ENCODE measurements around the gene TH. TPM values are rescaled to one million over a fixed set of nuclear protein-coding genes. Genes with fewer than 3 reads are reported as not detected.
"Not testable (repeated sequence)": the region's sequence is repeated elsewhere in the genome, so short reads cannot be mapped to it uniquely, and the experiment has no call there.

Gene TH
- total and polyA plus RNA-seq, 9 donors, result 0.12 to 4.1 (median 0.97) TPM; not detected in 2

DNA sequence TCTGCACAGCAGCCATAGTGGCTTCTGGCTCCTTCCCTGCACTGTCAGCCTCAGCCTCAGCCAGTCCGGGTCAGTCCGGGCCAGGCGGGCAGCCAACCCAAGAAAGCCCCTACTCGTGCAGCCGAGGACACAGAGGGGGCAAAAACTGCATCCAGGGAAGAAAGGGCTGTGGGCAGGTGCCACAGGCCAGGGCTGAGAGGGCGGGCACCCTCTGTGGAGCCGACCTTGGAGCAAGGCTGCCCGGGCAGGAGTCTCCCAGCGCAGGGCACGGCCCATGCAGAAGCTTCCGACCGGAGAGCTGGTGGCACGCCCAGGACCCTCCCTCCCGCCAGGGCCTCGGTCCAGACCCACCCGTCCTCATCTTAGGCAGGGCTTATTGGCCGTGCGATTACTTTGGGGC lies 10.5 kb upstream of the TH start:
- WGBS, 3 donors, result 65 to 83% (median 71%) methylated on average over 18 of the region's 18 CpGs

GRCh38 chr11:2180789-2181370 lies 9.3 kb upstream of the TH start:
- intact Hi-C loops (cut with DNase I), result no loop called here
- no peak overlapping the region for H3K27ac ChIP-seq
- no peaks in the 10 kb centered on the region for H3K27me3 ChIP-seq
- H3K4me1 ChIP-seq (ENCODE audit: insufficient read depth), result no peaks in the 10 kb centered on the region
- H3K9me3 ChIP-seq, result no peaks in the 10 kb centered on the region
- no peaks in the 10 kb centered on the region for H3K36me3 ChIP-seq
- H3K4me3 ChIP-seq, result no peak overlapping the region
- WGBS, 3 donors, result 75 to 86% (median 83%) methylated on average over 11 of the region's 11 CpGs
- DNase-seq, result no peak
- TF ChIP-seq, protein P1, sequence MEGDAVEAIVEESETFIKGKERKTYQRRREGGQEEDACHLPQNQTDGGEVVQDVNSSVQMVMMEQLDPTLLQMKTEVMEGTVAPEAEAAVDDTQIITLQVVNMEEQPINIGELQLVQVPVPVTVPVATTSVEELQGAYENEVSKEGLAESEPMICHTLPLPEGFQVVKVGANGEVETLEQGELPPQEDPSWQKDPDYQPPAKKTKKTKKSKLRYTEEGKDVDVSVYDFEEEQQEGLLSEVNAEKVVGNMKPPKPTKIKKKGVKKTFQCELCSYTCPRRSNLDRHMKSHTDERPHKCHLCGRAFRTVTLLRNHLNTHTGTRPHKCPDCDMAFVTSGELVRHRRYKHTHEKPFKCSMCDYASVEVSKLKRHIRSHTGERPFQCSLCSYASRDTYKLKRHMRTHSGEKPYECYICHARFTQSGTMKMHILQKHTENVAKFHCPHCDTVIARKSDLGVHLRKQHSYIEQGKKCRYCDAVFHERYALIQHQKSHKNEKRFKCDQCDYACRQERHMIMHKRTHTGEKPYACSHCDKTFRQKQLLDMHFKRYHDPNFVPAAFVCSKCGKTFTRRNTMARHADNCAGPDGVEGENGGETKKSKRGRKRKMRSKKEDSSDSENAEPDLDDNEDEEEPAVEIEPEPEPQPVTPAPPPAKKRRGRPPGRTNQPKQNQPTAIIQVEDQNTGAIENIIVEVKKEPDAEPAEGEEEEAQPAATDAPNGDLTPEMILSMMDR (IDR thresholded peaks at IDR 0.05), result no peak
- TF ChIP-seq EP300 (IDR thresholded peaks at IDR 0.05) (no peak), POLR2A (IDR thresholded peaks at IDR 0.05) (no peak)

More for the DNA sequence above, 10.5 kb upstream of the TH start:
- no peaks in the 10 kb centered on the region for H3K4me1 ChIP-seq (ENCODE audit: insufficient read depth)
- no peaks in the 10 kb centered on the region for H3K9me3 ChIP-seq
- no peak overlapping the region for H3K27ac ChIP-seq
- no peak overlapping the region for H3K4me3 ChIP-seq
- intact Hi-C loops (cut with DNase I), result no loop called here
- no peak for DNase-seq
- H3K27me3 ChIP-seq, result no peaks in the 10 kb centered on the region
- TF ChIP-seq POLR2A (IDR thresholded peaks at IDR 0.05) (no peak), EP300 (IDR thresholded peaks at IDR 0.05) (no peak)
- TF ChIP-seq, protein P1 (IDR thresholded peaks at IDR 0.05), result no peak
- H3K36me3 ChIP-seq, result no peaks in the 10 kb centered on the region

- H3K9me3 ChIP-seq, result no peaks in the 10 kb centered on the region
- no peak for DNase-seq
- no peaks in the 10 kb centered on the region for H3K36me3 ChIP-seq
- no peak overlapping the region for H3K27ac ChIP-seq
- 73 to 75% (median 74%) methylated on average over 14 to 15 of the region's 15 CpGs for WGBS, 3 donors
- H3K27me3 ChIP-seq, result no peaks in the 10 kb centered on the region
- intact Hi-C loops (cut with DNase I), result no loop called here
- no peak overlapping the region for H3K4me3 ChIP-seq
- TF ChIP-seq EP300 (IDR thresholded peaks at IDR 0.05), result no peak
- no peak for TF ChIP-seq POLR2A (IDR thresholded peaks at IDR 0.05)
- H3K4me1 ChIP-seq (ENCODE audit: insufficient read depth), result no peaks in the 10 kb centered on the region
These were observed 8.7 kb upstream of the TH start for GRCh38 chr11:2180347-2180746.

- H3K9me3 ChIP-seq, result no peaks in the 10 kb centered on the region
- no peaks in the 10 kb centered on the region for H3K4me1 ChIP-seq (ENCODE audit: insufficient read depth)
- no peaks in the 10 kb centered on the region for H3K27me3 ChIP-seq
- H3K4me3 ChIP-seq, result no peak overlapping the region
- WGBS, 3 donors, result 75 to 92% (median 83%) methylated on average over 10 of the region's 10 CpGs
- intact Hi-C loops (cut with DNase I), result no loop called here
- no peak for DNase-seq
- TF ChIP-seq POLR2A (IDR thresholded peaks at IDR 0.05) (no peak), EP300 (IDR thresholded peaks at IDR 0.05) (no peak)
- TF ChIP-seq, protein P1 (IDR thresholded peaks at IDR 0.05), result no peak
- H3K27ac ChIP-seq, result no peak overlapping the region
- no peaks in the 10 kb centered on the region for H3K36me3 ChIP-seq
These were observed 7.9 kb upstream of the TH start for GRCh38 chr11:2179516-2179915.

DNA sequence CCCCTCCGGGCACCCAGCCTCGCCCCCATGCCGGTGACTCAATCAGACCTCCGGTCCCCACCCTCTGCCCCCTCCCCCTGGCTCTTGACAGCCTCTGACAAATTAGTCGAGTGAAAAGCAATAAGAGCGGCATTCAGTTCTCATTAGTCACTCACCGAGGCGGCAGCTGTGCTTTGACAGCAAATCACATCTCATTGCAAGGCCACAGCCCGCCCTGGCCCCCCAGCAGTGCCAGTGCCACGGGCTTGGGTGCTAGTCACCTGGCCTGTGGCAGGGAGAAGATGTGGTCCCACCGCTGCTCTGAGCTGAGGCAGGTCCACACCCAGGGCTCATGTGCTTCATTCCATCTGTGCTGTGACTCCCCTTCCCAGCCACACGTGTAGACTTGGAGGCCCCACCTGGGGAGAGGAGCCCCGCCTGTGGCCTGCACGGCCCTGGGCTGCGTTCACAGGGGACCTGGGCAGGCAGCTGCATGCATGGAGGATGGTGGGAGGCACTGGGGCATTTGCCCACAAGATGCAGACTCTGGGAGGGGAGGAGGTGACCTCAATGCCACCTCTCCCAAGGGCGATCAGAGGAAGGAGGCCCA lies 7.4 kb upstream of the TH start:
- 46 to 58% (median 57%) methylated on average over 16 of the region's 16 CpGs for whole genome bisulfite sequencing, 3 donors

DNA sequence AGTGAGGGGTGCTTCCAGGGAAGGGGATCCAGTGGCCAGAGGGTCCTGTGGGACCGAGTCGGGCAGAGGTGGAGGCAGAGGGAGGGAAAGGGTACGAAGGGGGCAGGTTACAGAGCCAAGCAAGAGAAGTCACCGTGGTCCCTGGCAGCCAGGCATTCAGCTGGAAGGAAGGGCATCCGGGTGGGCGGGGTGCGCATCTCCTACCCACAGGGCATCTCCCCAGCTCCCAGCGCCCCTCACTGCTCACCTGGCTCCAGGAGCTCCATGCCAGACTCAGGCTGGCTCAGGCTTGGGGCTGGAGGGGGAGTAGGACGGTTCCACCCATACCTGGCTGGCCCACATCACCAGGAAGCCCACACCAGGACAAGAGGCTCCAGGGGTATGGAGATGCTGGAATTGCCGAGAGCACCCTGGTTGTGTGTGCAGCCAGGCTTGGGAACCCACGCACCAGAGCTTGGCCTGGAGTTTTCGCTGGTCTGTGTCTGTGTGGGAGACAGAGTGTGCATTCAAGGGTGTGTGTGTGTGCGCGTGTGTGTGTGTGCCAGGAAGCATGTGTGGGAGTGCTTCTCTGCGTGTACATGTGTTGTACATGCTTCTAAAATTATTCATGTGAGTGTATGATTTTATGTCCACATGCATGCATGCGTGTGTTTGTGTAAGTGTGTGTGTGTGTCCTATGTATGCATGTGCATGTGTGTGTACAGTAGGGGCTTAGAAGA lies 6.6 kb upstream of the TH start:
- H3K4me1 ChIP-seq (ENCODE audit: insufficient read depth); H3K27ac ChIP-seq; DNase-seq; H3K9me3 ChIP-seq; H3K27me3 ChIP-seq; intact Hi-C loops (cut with DNase I); H3K36me3 ChIP-seq; H3K4me3 ChIP-seq: not testable (repeated sequence)
- WGBS, 3 donors, result 62 to 69% (median 68%) methylated on average over 14 to 16 of the region's 16 CpGs

More for the DNA sequence above, 7.4 kb upstream of the TH start:
- TF ChIP-seq, protein P1 (IDR thresholded peaks at IDR 0.05), result no peak
- no peaks in the 10 kb centered on the region for H3K27me3 ChIP-seq
- H3K4me1 ChIP-seq (ENCODE audit: insufficient read depth), result no peaks in the 10 kb centered on the region
- H3K27ac ChIP-seq, result no peak overlapping the region
- H3K36me3 ChIP-seq, result no peaks in the 10 kb centered on the region
- H3K4me3 ChIP-seq, result no peak overlapping the region
- DNase-seq, result no peak
- no peaks in the 10 kb centered on the region for H3K9me3 ChIP-seq
- intact Hi-C loops (cut with DNase I), result no loop called here

Measured in ovary (tissue), 9 donors.